ENCODE measurements around the gene ZNF239. TPM values are rescaled to one million over a fixed set of nuclear protein-coding genes. Genes with fewer than 3 reads are reported as not detected.
A peak's percentile ranks its signal among the peaks of the same experiment; 100 is the strongest.
"Not testable (repeated sequence)": the region's sequence is repeated elsewhere in the genome, so short reads cannot be mapped to it uniquely, and the experiment has no call there.

ZNF239 gene
- 3.3 TPM for total RNA-seq

DNA sequence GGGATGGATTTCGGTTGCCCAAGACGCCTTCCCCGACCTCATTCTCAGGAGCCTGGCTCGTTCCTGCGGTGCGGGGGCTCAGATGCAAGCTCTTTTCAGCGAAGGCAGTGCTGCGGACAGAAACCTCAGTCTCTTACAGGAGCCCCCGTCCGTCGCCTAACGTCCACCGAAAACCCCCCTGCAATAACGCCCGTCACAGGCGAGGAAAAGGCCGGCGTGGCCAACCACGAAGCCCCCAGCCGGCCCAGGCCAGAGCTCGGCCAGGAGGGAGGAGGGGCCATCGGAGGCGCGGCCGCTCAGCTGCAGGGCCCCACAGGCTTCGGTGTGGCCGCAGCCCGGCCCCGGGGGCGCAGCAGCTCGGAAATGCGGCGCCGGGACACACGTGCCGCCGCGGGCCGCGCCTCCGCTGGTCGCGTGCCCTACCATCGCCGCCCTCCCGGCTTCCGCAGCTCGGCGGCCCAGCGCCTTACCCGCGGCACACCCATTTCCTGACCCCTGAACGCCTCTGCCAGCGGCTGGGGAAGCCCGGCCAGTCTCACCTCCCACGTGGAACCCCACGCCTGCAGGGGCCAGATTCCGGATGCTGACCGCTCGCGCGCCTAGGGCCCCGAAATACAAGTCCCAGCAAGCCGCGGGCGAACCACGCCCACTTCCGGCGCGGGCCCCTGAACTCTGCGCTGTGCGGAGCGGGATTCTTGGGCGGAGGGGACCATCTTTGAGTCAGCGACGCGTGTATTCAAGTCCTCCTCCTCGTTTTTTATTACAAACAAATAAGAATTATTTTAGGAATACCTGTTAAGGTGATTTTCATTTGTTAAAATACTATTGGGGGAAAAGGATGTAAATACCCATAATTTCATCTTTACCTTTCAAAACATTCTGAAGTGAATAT is at the start of gene ZNF239:
Gene ZNF239 (minus strand): TSS at position 616 of the 892 bp plus-strand sequence. CDS start 16,537 bp downstream, outside the sequence.
- DNase-seq (ENCODE audit: low spot score), result peak; percentile 89

DNA sequence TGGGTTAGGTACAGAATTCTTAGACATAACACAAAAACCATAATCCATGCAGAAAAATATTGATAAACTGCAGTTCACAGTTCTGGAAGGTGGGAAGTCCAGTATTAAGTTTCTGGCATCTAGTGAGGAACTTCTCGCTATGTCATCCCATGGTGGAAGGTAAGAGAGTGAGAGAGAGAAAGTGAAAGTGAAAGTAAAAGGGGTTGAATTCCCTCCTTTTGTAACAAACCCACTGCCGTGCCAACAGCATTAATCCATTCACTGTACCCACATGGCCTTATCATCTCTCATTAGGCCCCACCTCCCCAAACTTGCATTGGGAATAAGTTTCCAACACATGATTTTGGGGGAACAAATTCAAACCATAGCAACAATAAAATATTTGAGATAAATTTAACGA is 48.9 kb upstream of the ZNF239 start:
- DNase-seq (ENCODE audit: low spot score), result no peak

DNA sequence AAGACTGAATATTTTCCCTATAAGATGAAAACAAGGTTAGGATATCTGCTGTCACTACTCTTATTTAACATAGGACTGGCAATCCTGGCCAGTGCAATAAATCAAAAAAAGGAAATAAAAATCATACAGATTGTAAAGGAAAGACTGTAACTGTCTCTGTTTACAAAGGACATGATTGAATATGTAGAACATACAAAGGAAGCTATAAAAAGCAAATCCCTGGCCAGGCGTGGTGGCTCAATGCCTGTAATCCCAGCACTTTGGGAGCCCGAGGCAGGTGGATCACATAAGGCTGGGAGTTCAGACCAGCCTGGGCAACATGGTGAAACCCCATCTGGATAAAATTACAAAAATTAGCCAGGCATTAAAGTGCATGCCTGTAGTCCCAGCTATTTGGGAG is 47.6 kb upstream of the ZNF239 start:
- DNase-seq (ENCODE audit: low spot score), result no peak

DNA sequence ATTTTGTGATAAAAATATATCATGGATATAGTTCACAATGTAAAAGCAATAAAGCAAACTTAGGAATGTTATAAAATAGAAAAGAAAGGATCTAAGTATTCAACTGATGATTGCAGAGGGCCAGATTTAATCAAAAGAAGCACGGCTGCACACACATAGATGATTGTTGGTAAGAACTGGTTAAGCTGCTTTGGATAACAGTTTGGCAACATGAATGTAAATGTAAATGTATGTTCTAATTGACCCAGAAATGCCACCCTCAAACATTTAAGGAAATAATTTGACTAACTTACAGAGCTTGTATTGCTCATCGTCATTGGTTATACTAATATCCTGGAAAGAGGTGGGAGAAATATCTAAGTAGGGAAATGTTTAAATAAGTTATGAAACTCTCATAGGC is 45.0 kb upstream of the ZNF239 start:
- DNase-seq (ENCODE audit: low spot score), result no peak

DNA sequence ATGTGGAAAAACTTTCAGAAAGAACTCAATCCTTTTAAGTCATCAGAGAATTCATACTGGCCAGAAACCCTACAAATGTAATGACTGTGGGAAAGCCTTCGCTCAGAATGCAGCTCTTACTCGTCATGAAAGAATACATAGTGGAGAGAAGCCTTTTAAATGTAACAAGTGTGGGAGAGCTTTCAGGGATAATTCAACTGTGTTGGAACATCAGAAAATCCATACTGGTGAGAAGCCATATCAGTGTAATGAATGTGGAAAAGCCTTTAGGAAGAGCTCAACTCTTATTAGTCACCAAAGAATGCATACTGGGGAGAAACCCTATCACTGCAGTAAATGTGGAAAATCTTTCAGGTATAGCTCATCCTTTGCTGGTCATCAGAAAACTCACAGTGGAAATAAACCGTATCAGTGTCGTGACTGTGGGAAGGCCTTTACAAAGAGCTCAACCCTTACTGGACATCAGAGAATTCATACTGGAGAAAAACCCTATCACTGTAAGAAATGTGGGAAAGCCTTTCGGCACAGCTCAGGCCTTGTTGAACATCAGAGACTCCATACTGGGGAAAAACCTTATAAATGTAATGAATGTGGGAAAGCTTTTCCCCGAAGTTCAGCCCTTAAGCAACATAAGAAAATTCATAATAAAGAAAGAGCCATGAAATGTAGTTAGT is 42.4 kb upstream of the ZNF239 start:
- DNase-seq (ENCODE audit: low spot score), result no peak

DNA sequence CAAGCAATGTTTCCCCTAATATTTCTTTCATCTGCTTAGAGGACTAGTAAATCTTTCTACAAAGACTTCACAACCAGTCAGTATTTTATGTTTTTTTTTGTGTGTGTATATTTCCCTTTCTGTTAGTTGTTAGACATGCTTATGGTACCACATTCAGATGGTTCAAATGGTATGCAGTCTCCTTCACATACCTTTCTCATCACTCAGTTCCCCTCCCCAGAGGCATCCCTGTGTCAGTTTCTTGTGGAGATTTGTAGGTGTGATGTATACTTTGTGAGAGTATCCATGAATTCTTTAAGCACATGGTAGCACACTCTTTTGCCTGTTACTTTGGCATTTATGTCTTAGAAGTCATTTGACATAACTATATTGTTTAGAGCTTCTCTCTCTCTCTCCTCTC is 36.2 kb upstream of the ZNF239 start:
- no peak for DNase-seq (ENCODE audit: low spot score)

DNA sequence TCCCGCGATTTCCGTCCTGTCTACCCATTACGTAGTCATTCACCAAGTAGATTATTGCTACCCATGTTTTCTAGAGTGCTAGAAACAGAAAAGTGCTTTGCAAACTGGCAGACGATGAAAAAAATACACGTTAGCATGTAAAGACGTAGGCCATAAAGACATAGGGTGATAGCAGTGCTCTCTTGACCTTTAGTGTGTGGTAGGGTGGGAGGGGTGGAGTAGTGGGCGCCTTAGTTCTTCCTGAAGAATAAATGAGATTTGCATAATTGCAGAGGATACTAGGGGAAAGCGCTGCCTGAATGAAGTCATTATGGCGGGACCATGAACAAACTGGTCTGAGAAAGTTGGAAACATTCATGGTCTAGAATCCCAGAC is 32.8 kb upstream of the ZNF239 start:
- DNase-seq (ENCODE audit: low spot score), result no peak

DNA sequence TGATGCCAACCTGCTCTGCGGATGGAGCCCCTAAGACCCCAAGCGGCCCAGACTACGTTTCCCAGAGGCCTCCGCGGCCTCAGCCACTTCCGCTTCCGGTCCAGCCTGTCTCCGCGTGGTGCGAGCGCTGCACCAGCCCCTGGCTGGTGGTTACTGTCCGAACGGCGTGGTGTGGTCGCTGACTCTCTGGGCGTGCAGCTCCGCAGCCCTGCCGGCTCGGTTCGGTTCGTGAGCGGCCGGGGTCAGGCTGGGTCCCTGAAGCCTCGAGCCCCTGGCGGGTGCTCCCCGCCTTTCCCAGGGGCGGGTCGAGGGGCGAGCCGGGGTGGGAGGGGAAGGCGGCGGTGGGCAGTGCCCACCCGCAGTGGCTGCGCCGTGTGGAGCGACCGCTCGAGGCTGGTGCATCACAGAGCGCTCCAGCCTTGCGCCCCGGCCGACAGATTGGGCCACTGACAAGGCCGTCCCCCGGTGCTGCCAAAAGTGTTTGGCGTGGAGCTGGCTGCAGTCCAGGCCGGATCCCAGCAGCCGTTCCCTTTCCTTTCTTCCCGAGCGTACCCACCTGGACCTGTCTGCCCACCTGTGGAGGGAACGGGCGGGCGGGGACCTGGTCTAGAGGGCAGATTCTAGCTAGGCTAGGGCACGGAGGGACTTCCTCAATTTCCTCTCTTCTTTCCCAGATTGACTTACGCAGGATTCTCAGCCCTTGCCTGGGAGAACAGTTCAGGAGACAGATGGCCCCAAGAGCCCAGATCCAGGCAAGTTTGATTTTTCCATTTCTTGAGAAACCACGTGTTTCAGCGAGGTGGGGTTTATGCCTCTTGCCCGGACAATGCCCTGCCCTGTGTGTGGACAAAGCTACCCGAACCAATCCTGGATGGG is 32.1 kb upstream of the ZNF239 start, which contains the start of gene ZNF485:
Gene ZNF485 (plus strand): TSS at position 116 of the 876 bp plus-strand sequence. CDS start 613 bp downstream, at position 729.
- DNase-seq (ENCODE audit: low spot score), result peak; percentile 63

DNA sequence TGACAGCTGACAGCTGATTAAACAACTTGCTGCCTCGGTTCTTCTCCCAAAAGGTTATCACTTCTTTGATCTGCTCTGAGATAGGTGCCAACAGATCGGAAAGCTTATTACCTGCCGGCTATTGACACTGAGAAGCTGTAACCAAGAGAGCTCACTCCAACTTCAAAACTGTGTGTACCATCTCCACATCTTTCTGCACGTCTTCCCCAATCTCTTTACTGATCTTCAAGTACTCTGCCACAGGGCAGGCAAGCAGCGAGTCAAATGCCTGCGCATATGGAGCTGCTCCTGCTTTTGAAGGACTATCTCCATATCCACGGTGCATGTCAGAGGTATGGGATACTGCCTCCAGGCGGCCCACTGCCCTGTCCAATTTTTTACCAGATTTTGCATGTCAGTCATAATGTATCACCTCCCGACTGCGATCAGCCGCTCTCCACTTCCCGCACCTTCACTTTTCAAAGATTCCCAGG is 31.5 kb upstream of the ZNF239 start:
- DNase-seq (ENCODE audit: low spot score), result no peak

DNA sequence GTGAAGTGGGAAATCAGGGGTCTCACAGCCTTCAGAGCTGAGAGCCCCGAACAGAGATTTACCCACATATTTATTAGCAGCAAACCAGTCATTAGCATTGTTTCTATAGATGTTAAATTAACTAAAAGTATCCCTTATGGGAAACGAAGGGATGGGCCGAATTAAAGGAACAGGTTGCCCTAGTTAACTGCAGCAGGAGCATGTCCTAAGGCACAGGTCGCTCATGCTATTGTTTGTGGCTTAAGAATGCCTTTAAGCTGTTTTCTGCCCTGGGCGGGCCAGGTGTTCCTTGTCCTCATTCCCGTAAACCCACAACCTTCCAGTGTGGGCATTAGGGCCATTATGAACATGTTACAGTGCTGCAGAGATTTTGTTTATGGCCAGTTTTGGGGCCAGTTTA is 27.2 kb upstream of the ZNF239 start:
- DNase-seq (ENCODE audit: low spot score), result not testable (repeated sequence)

DNA sequence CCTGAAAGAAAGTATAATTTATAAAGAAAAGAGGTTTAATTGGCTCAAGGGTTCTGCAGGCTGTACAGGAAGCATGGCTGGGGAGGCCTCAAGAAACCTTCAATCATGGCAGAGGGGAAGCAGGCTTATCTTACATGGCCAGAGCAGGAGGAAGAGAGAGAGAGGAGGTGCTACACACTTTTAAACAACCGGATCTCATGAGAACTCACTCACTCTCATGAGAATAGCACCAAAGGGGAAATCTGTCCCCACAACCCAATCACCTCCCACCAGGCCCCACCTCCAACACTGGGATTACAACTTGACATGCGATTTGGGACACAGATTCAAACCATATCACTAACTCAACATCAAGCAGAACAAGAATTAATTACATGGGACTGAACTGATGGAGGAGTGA is 24.9 kb upstream of the ZNF239 start:
- no peak for DNase-seq (ENCODE audit: low spot score)

DNA sequence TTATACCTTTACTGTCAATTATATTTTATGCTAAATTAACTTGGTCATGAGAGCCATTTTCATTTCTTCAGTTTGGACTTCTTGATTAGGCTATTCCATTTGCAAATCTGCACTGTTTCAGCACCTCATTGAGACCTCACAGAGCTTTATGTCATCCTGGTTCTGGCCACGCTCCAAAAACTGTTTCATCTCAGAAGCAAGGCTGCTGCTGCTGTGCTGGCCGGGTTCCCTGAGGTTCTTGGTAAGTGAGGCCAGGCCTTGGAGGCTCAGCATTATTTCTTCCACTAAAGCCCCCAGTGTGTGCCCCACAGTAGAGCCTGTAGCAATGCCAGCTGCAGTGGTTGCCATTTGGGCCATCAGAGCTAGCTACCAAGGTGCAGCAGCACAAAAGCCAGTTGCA is 24.0 kb upstream of the ZNF239 start:
- DNase-seq (ENCODE audit: low spot score), result no peak

DNA sequence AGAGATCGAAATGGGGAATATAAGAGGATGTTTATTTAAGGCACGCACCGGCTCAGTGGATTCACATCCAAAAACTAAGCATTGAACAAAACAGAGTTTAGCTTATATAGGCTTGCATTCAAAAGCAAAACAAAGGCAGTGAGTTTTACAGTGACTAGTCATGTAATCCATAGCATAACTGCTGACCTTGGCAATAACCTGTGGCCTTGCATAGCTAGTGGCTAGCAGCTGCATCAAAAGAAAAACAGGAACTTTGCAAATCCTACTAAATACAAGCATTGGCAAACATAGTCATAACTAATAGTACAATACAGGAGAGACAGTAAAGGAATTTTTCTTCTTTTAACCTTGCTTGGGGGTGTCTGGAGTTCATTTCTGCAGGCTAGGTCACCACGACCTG is 22.1 kb upstream of the ZNF239 start:
- no peak for DNase-seq (ENCODE audit: low spot score)

DNA sequence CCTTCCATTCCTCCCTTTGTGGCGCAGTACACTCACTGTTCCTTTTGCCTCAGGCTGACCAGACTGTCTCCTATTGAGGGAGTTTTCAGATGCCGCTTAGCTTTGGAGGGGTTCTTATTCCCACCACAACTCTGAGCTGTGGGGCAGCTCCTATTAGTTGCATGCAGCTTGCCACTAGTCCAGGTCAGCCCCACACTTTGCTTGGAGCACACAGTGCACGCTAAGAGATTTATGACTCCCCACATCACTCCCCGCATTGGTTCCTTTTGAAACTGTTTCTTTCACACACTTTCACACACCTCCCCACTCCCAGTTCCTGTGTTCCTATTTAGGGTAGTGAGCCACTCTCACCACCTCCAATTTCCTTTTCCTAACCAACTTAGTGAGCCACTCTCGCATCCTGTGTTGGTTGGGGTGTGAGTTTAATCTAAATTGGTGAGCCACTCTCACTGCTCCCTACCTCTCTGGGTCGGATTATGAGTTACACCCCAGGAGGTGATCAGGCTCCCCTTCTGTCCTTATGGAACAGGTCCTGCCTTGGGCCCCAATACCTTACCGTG is 21.4 kb upstream of the ZNF239 start:
- DNase-seq (ENCODE audit: low spot score), result no peak

DNA sequence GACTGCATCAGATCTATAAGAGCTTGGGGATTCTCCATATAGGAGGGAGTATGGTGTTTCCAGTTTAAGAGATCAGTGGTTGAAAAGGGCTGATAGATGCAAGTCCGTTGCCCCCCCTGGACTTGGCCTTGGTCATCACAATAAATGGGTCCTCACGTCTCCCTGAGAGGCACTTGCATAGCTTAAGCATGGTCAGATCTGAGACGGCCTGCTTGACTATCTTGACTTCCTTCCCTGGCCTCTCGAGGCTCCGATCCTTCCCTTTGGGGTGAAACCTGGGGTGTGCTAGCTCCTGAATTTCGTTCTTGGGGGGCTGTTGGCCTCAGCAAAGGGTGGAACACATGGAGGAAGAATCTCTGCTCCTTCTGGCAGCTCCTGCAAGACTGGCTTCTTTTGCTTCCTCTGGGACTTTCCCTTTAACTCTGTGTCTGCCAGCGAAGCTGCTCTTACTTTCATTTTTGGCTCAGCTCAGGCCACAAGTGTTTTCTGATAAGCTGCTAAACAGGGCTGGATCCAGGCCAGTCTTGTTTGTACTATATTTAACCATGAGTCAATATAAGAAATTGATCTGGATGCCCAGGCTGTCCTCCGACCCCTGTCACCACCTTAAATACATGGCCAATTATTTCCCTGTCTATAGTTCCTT is 20.7 kb upstream of the ZNF239 start:
- peak; percentile 65 for DNase-seq (ENCODE audit: low spot score)

DNA sequence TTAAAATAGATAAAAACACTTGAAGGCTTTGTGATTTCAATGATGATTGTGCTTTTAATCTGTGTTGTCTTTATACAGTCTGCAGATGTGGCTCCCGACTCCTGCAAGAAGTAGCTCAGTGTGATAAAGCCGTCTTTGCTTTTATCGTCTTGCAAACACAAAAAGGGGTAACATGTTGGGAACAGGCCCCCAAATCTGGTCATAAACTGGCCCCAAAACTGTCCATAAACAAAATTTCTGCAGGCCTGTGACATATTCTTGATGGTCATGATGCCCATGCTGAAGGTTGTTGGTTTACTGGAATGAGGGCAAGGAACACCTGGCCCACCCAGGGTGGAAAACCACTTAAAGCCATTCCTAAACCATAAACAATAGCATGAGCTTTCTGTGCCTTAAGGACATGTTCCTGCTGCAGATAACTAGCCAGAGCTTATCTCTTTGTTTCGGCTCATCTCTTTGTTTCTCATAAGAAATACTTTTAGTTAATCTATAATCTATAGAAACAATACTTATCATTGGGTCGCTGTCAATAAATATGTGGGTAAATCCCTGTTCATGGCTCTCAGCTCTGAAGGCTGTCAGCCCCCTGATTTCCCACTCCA is 17.0 kb upstream of the ZNF239 start:
- no peak for DNase-seq (ENCODE audit: low spot score)

DNA sequence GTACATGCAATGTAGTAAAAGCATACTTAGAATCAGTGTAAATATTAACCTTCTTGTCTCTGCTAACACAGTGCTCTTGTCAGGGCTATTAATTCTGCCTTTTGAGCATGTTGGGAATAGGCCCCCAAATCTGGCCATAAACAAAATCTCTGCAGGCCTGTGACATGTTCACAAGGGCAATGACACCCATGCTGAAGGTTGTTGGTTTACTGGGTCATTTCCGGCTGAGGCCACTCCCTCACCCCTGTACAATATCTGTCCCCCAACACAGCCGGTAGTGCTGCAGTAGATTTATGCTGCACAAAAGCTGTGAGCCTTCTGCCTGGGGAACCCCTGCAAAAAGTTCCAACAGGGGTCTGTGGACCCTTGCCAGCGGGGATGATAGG is 12.3 kb upstream of the ZNF239 start:
- not testable (repeated sequence) for DNase-seq (ENCODE audit: low spot score)

DNA sequence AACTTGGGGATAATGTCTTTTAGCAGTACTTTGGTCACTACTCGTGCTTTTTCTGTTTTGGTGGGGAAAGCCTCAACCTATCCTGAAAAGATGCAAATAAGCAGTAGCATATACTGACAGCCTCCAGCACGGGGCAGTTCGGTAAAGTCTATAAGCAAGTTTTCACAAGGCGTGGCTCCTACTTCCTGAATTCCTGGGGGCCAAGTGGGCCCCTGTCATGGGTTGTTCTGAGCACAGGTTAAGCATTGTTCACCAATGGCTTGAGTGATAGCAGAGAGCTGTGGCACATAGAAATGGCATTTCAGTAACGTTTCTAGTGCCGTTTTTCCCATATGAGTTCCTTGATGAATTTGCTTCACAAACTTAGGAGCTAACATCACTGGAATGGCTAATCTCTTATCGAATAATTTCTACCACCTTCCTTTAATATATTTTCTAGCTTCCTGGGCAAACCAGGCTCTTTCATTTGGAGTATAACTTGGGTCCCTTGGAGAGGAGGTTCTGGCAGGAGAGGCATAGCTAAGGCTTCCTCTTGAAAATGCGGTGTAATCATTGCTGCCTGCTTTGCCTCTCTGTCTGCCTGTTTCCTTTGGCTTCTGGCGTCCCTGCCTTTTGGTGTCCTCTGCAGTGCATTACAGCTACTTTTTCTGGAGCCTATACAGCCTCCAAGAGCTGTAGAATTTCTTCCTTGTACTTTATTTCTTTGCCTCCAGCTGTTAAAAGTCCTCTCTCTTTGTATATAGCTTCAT is 11.7 kb upstream of the ZNF239 start:
- no peak for DNase-seq (ENCODE audit: low spot score)

DNA sequence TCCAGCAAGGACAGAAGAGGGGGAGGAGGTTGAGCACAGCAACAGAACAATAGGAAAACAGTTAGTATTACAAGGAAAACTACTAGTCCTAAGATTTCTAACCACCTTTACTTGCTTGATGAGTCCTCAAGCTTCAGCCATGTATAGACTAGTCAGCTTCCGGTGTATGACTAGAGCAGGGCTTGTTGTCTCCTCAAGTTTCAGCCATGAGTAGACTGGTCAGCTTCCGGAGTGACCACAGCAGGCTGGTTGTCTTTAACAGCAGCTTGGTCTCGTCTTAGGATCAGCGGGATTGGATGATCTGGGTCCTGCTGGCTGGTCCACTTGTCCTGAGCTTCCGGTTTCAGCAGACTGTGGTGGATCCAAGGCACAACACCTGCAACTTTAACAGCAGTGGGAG is 10.6 kb upstream of the ZNF239 start:
- DNase-seq (ENCODE audit: low spot score), result no peak

DNA sequence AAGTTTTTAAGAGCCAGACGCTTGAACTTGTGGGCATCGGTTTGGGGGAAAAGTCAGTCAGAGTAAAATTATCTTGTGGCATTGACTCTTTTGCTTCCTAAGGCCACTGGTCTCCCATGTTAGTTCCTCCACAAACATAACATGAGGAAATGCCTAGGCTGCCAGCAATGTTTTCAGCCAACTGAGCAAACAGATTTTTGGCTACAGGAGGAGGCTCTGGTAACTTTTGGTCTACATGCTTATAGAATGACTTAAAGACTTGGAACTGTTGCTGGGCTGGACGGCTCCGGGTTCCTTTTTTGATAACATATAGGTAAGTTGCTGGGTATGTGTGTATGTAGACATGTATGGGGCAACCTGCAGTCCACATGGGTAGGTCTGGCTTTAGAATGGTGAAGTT is 9.6 kb upstream of the ZNF239 start:
- DNase-seq (ENCODE audit: low spot score), result no peak

Data from mucosa of gallbladder (tissue), 1 donor.